GM12874 (cell line): Measurements from ENCODE around the gene GRIP1.

Experiments used
- CTCF ChIP-seq: IDR thresholded peaks from 2 replicates; pipeline ENCODE4 v1.5.1; 2011; ENCODE audit warnings: low read depth, mild to moderate bottlenecking, control low read depth, low read length, moderate library complexity; ENCODE audit not compliant: insufficient read depth

GRIP1 gene

GRCh38 chr12:66573605-66574004 lies 105.3 kb downstream of the GRIP1 start:
- TF ChIP-seq CTCF: no peak

GRCh38 chr12:66572845-66573244 lies 106.0 kb downstream of the GRIP1 start:
- no peak for TF ChIP-seq CTCF

- no peak for TF ChIP-seq CTCF
These were observed 107.4 kb downstream of the GRIP1 start for GRCh38 chr12:66571361-66571915.

- no peak for TF ChIP-seq CTCF
These were observed 115.7 kb downstream of the GRIP1 start for GRCh38 chr12:66563220-66563619.

GRCh38 chr12:66555113-66555512 lies 123.8 kb downstream of the GRIP1 start:
- TF ChIP-seq CTCF: no peak

- TF ChIP-seq CTCF: no peak
These were observed 126.2 kb downstream of the GRIP1 start for GRCh38 chr12:66552716-66553115.

- no peak for TF ChIP-seq CTCF
These were observed 128.2 kb downstream of the GRIP1 start for GRCh38 chr12:66550626-66551025.

GRCh38 chr12:66549050-66549389 lies 129.9 kb downstream of the GRIP1 start:
- TF ChIP-seq CTCF: no peak
